ENCODE data around the gene LDHA. TPM values are rescaled to one million over a fixed set of nuclear protein-coding genes. Genes with fewer than 3 reads are reported as not detected.

The LDHA gene
- total and polyA plus RNA-seq, 9 of the 15 experiments (the other 6 are each of a cell fraction or from before 2014, with no cell fraction given), result 535 to 3,001 (median 926) TPM

- TF ChIP-seq POLR2AphosphoS2 (IDR thresholded peaks at IDR 0.05; ENCODE audit: low read length) (peak; percentile 88; the same call in 1 of the 2 replicates), RBM14 (IDR thresholded peaks at IDR 0.05; ENCODE audit: borderline replicate concordance, insufficient read depth, low read depth, low read length) (no peak), KDM1A (IDR thresholded peaks at IDR 0.05) (peak in 1 of 2 experiments; percentile 40; a peak in 1 of 4 replicates), PHB2 (IDR thresholded peaks at IDR 0.05; ENCODE audit: low read depth) (no peak), BHLHE40 (IDR thresholded peaks at IDR 0.05; ENCODE audit: low read length) (no peak), EP400 (IDR thresholded peaks at IDR 0.05) (peak; percentile 55), POLR2G (IDR thresholded peaks at IDR 0.05; ENCODE audit: low read depth, low read length) (peak; percentile 90), ESRRA (IDR thresholded peaks at IDR 0.05; ENCODE audit: borderline replicate concordance, low read depth) (no peak), ZFPM2 (CRISPR knock-in tag; IDR thresholded peaks at IDR 0.05) (no peak), STAT6 (CRISPR knock-in tag; IDR thresholded peaks at IDR 0.05) (no peak), CREB5 (CRISPR knock-in tag; IDR thresholded peaks at IDR 0.05) (no peak), SNIP1 (IDR thresholded peaks at IDR 0.05; ENCODE audit: low read depth) (no peak), ZBTB2 (IDR thresholded peaks at IDR 0.05) (peak; percentile 100), E2F8 (IDR thresholded peaks at IDR 0.05; ENCODE audit: low read depth, partially characterized antibody) (no peak), ATF2 (CRISPR knock-in tag; IDR thresholded peaks at IDR 0.05) (no peak)
Measured at GRCh38 chr11:18395735-18396504, 1.6 kb downstream of the LDHA start (continued).
